NCI-H1436 treated with DMSO at 0.1 percent for 48 hours (cell line): ENCODE results near the gene CAPZA2.
"Not testable (repeated sequence)": the region's sequence is repeated elsewhere in the genome, so short reads cannot be mapped to it uniquely, and the experiment has no call there.

Source experiments
- DNase-seq: peaks from one replicate; lab custom pipeline; 2025; lab: John Stamatoyannopoulos, UW

The CAPZA2 gene

DNA sequence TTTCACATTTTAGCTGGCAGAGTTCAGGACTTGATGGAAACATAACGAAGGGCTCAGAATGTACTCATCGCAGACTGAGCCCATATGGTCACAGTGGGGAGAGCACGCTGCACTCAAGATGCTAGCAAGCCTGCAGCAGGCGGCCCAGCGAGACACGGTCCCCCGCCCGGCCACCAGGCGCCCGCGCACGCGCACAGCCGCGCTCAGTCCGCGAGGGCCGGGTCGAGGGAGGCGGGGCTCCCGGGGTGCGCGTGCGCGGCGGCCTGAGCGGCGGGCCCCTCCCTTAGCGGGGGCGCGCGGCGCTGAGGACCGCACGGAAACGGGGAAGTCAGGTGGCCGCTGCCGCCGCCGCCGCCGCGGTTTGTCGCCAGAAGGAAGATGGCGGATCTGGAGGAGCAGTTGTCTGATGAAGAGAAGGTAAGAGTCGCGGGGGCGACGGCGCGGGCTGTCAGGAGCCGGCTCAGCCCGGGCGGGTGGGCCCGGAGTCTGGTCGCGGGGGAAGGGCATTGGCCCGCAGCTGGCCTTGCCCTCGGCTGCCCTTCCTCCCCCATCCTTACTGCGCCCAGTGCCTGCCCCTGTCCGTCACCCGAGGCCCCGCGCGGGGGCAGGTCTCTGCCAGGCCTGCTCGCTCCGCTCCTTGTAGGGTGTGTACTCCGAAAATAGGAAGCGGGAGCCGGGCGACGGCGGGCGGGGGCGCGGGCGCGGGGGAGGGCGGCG lies at the start of gene CAPZA2:
TSS of gene CAPZA2 (plus strand) at position 354 of the 717 bp plus-strand sequence. CDS start at position 379, 25 bp downstream.
- peak; percentile 55 for DNase-seq

DNA sequence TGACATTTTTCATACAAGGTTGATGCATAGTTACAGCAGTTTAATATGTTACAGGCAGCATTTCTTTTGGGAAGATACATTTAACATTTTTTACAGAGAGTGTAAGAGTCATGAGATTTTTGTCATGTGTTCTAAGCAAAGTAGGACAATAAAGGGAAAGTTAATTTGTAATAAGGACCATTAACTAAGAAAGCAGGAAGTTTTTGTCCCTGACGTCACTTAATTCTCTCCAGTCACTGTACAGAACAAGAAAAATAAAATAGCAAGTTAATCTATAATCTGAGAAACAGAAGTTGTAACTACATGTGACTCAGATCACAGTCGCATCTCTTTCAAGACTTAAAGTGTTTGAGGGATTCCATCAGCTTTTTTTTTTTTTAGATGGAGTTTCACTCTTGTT lies 49.5 kb upstream of the CAPZA2 start:
- DNase-seq, result no peak

DNA sequence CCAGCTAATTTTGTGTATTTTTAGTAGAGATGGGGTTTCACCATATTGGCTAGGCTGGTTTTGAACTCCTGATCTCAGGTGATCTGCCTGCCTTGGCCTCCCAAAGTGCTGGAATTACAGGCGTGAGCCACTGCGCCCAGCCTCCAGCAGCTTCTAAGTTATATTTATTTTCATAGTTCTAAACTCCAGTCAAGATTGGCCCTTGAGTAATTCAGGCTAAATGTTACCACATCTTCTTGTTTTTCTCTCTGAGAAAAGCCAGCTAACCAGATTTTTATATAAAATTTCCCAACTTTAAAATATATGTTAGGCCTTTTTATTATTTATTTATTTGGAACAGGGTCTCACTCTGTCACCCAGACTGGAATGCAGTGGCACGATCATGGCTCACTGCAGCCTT lies 49.0 kb upstream of the CAPZA2 start:
- DNase-seq, result not testable (repeated sequence)

DNA sequence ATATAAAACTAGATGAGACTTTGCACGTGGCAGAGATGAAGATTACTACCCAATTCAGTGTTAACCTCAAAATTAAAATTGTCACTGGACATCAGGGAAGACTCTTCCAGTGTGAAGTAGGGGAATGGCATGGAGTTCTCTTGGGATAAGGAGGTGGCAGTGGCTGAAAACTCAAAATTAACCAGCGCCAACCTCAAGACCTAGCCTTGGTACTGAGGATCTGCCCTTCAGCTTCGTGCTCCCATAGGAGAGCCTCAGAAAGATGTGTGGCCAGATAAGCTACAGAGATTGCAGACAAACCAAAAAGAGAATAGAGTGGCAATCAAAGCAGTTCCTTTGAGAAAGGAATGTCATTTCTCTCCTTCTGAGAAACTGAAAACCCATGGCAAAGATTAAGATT lies 47.3 kb upstream of the CAPZA2 start:
- DNase-seq, result no peak

DNA sequence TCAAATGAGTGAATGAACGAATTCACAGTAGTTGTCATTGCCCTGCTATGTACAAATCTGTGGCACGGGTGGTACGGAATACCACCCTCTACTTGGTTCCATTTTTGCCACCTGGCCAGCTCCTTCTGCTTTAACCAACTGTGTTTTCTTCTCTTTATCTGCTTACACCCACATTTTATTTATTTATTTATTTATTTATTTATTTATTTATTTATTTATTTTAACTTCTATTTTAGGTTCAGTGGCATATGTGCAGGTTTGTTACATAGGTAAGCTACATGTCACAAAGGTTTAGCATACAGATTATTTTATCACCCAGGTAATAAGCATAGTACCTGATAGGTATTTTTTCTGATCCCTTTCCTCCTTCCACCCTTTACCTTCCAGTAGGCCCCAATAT lies 42.2 kb upstream of the CAPZA2 start:
- no peak for DNase-seq

DNA sequence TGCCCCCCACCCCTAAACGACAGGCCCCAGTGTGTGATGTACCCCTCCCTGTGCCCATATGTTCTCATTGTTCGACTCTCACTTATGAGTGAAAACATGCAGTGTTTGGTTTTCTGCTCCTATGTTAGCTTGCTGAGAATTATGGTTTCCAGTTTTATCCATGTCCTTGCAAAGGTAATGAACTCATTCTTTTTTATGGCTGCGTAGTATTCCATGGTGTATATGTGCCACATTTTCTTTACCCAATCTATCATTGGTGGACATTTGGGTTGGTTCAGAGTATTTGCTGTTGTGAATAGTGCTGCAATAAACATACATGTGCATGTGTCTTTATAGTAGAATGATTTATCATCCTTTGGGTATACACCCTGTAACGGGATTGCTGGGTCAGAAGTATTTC lies 40.7 kb upstream of the CAPZA2 start:
- not testable (repeated sequence) for DNase-seq

DNA sequence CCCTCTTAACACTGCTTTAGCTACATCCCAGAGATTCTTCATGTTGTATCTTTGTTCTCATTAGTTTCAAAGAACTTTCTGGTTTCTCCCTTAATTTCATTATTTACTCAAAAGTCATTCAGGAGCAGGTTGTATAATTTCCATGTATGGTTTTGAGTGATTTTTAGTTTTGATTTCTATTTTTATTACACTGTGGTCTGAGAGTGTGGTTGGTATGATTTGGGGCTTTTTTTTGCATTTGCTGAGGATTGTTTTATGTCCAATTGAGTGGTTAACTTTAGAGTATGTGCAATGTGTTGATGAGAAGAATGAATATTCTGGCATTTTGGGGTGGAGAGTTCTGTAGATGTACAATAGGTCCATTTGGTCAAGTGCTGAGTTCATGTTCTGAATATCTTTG lies 37.9 kb upstream of the CAPZA2 start:
- no peak for DNase-seq

DNA sequence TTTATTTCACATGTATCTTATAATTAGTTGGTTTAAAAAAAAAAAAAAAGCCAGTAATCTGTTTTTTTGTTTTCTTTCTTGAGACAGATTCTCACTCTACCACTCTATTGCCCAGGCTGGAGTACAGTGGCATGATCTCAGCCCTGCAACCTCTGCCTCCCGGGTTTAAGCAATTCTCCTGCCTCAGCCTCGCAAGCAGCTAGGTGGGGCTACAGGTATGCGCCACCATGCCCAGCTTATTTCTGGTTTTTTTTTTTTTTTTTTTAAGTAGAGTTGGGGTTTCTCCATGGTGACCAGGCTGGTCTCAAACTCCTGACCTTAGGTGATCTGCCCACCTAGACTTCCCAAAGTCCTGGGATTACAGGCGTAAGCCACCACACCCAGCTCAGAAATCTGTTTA lies 34.1 kb upstream of the CAPZA2 start:
- DNase-seq, result no peak

DNA sequence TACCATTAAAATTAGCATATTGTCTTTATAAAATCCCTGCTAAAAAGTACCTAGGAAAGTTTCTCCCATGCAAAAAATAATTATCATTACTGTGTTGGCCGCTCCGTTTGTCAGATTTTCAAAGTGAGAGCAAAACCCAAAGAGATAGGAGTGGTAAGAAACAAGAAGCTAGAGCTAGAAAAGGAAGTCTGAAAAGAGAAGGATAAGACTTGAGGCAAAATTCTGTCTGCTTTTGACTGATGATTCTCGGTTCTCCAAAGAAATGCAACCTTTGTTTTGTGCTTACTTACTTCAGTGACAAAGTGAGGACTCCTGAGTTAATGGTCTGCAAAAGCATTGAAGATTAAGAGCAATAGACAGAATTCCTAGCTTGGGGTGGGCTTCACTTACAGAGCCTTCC lies 33.3 kb upstream of the CAPZA2 start:
- DNase-seq, result no peak

DNA sequence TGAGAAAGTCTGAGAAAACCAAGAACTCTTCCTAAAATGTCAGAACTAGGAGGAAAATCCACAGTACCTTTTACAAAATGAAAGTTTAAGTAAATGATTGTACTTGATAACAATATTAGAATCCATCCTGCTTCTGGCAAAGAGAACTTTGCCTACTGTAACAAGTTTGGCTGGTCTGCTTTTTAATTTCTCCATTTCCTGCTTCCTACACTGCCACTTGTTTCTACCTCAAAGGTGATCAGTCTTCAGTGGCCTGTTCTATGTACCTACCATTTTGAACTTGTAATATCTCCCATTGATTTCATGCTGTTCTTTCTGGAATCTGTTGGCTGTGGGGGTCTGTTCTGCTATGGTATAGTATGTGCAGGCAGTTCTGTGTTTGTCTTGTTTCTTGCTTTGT lies 32.9 kb upstream of the CAPZA2 start:
- no peak for DNase-seq

DNA sequence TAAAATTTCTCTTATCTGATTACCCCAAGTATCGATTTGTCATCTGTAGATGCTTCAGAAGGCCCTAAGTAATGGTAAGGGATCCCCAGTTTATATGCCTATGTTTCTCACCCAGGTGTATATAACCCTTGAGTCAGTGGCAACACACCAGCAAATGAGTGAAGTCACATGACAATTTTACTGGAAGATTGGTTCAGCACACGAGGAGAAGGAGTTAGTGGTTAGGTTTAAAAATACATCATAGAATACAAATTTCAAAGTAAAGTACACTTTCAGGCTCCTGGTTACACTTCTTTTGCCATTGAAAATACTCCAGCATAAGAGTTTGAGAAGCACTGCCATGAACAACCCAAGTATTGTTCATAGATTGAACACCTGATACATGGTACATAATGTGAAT lies 29.7 kb upstream of the CAPZA2 start:
- DNase-seq, result no peak

DNA sequence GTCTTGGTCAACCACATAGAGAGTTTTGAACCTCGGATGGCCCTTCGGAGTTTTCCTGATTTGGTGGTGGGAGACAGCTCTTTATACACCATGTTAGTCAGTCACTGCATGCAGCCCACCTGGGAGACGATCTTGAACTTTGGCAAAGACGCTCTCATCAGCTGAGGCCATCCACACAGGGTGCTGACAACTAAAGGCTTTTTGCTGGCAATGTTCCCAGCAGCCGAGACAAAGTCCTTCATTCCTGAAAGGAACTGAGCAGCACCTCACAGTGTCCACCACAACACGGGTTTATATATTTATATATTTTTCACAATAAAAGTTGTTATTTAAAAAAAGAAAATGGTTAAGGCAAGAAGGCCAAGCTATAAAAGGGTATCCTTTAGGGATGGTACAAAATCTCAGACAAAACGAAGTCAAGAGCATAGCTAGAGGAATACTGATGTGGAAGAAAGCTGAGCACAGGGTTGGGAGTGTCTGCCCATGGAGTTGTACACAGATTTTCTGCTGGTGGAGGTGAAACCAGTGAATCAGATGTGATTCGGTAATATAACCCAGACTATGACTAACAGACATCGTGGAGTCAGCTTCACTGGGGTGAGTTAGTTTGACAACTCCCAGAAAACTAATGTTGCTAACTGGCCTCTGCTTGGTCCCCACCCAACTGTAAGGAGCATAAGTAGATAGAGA lies 27.4 kb upstream of the CAPZA2 start:
- DNase-seq, result no peak

DNA sequence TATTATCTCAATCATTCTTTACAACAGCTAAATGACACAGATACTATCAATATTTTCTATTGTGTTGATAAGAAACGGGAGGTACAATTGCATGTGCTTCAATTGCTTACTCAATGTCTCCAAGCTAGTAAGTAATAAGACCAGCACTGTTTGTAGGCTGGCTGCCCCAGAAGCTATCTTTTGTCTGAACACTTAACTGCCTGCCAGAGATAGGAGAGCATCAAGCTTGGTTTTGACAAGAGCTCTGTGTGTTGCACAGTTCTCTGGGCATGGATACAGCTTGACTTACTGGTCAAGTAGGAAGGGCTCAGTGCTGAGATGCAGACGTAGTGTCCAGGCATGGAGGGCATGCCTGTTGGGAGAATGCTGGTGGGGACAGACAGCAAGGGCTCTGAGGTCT lies 26.3 kb upstream of the CAPZA2 start:
- DNase-seq, result no peak

DNA sequence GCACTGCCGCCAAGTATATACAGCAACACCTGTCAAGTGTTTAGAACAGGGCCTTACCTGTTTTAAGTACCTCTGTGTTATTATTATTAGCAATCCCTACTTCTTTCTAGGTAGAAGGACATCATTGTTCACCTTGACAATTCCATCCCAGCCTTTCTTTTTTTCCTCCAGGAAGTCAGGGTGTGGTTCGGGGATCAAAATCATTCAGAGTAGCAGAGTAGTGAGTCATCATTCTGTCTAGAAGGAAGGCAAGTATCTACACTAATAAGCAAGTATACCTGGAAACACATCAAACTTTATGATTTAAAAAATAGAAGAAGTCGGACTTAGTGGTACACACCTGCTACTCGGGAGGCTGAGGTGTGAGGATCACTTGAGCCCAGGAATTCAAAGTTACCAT lies 25.5 kb upstream of the CAPZA2 start:
- DNase-seq, result no peak

DNA sequence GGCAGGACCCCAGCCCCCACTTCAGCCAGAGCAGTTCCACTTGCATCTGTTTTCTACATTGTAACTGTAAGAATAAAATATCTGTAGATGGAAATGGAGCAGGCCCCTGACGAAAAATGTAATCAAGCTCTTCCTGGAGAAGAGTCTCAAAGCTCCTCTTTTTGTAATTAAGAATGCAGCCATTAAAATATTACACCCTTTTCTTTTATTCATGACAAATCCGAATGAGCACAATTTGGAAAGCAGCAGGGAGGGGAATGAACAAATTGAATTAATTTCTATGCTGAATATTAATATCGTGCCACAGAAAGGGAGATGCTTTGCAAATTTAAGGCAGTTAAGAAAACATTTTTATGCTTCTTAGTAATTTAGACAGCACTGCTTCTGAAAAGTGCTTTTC lies 24.8 kb upstream of the CAPZA2 start:
- no peak for DNase-seq

DNA sequence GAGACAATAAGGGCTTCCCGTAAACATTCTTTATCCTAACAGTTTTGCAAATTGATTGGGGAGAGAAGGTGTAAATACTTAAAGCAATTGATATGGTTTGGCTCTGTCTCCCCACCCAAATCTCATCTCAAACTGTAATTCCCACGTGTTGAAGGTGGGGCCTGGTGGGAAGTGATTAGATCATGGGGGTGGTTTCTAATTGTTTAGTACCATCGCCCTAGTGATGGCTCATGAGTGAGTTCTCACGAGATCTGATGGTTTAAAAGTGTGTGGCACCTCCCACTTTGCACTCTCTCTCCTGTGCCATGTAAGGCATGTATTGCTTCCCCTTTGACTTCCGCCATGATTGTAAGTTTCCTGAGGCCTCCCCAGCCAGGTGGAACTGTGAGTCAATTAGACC lies 22.1 kb upstream of the CAPZA2 start:
- no peak for DNase-seq

DNA sequence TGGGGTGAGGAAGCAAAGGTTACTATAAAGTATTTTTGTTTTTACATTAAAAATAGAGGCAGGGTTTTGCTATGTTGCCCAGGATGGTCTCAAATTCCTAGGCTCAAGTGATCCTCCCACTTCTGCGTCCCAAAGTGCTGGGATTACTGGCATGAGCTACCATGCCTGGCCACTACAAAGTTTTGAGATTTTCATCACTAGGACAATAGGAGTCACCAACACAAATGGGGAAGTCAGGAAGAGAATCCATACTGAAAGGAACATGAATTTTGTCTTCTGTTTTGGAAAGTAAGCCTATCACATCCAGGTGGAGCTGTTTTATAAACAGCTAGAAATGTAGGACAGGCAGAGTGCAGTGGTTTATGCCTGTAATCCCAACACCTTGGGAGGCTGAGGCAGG lies 20.0 kb upstream of the CAPZA2 start:
- DNase-seq, result no peak

DNA sequence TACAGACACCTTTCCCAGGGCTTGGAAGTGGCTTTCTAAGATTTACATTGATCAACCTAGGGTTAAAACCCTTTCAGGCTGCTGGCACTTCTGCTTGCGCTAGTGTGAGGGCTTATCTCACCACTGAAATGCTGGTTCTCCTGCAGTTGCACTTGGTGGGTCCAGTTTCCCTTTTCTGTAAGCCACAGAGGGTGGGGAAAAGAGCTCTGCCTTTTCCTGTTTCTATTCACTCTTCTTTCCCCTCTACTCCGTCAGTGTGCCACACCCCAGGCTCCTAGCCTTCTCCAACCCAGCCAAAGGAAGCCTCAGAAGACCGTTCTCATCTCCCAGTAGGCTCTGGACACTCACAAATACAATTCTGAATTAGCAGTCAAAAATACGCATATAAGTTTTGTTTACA lies 19.0 kb upstream of the CAPZA2 start:
- no peak for DNase-seq

DNA sequence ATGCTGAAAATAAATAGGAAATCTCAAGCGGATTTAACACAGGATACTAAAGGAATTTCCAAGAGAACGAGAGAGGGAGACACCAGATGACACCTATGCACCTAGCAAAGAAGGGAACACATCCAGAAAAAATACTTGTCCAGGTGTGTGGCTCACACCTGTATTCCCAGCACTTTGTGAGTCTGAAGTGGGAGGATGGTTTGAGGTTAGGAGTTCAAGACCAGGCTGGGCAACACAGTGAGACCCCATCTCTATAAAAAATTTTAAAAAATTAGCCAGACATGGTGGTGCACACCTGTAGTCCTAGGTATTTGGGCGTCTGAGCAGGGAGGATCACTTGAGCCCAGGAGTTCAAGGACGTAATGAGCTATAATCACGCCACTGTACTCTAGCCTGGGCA lies 11.2 kb upstream of the CAPZA2 start:
- no peak for DNase-seq

DNA sequence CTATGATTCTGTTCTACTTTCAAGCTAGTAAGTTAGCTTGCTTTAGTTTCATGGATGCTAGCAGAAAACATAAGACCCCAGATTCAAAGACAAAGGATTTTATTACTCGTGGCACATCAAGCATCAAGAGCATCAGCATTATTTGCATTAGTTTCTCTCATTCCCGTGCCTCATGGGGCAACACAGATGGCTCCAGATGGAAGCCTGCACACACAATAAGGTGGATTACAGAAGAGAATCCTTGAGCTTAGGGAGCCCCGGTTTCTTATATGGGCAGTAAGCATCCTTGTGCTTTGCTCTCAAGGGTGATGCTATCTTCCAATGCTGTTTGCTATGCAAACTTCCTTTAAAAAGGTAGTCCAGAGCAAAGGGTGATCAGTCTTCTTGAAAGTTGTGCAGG lies 10.7 kb upstream of the CAPZA2 start:
- DNase-seq, result no peak

DNA sequence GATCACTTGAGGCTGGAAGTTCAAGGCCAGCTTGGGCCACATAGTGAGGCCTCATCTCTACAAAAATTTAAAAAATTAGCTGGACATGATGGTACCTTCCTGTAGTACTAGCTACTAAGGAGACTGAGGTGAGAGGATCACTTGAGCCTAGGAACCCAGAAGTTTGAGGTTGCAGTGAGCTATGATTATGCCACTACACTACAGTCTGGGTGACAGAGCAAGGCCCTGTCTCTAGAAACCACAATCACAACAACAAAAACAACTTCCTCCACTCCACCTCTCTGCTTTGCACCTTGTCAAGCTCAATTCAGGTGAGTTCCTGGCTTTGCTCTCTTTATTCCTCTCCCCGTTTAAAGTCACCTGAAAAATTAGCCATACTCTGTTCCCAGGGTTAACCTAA lies 8.3 kb upstream of the CAPZA2 start:
- DNase-seq, result no peak

DNA sequence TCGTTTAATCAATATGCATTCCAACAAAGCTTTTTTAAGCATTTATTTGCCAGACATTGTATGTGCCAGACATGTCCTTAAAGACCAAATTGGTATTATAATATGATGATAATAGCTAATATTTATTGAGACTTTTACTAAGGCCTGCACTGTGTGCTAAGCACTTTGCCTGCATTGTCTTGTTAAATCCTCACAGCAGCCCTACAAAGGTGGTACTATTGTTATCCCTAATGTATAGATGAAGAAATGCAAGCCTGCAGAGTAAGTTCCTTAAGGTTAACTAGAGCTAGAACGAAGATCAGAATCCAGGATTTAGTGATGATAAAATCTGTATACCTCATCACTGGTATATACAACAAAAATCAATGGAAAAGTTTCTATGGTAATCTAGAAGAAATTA lies 5.3 kb upstream of the CAPZA2 start:
- DNase-seq, result no peak

DNA sequence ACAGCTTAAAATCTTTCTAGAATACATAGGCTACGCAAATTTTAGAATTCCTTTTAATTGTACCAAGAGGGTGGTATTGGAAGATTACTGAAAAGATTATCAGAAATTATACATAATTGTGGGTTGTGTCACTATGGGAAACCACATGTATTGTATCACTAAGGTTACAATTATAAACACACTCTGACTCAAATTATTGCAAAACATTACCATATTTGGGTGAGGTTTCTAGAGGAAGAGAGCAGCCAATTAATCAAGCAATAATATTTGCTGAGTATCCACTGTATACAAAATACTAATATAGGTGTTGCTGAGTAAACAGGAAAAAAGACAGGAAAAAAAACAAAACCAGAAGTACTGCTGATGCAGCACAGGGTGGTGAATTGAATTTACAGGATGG lies 3.1 kb upstream of the CAPZA2 start:
- no peak for DNase-seq

DNA sequence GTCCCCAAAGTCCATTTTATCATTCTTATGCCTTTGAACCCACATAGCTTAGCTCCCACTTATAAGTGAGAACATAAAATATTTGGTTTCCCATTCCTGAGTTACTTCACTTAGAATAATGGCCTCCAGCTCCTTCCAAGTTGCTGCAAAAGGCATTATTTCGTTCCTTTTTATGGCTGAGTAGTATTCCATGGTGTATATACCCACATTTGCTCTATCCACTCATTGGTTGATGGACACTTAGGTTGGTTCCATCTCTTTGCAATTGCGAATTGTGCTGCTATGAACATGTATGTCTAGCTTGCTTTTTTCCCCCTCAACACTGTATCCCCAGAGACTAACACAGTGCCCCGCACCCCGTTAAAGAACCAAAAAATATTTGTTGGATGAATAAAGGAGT lies 670 bp upstream of the CAPZA2 start:
- no peak for DNase-seq
